ENCODE results near the gene ACCS.
A peak's percentile ranks its signal among the peaks of the same experiment; 100 is the strongest.

ACCS gene

DNA sequence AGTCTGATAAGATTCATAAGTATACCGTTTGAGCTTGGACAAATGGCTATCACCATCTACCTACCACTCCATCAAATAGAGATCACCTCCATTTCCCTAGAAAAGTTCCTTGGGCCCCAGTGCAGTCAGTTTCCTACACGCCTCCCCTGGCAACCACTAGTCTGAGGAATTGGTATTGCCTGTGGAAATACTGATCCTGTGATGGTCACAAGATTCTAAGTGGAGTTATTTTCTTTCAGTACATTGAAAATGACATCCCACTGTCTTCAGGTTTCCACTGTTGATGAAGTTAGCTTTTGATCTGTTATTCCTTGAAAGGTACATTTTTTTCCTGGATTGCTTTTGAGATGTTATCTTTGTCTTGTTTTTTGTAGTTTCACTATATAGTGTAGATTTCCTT, 22.9 kb upstream of the ACCS start:
- no peak for DNase-seq

DNA sequence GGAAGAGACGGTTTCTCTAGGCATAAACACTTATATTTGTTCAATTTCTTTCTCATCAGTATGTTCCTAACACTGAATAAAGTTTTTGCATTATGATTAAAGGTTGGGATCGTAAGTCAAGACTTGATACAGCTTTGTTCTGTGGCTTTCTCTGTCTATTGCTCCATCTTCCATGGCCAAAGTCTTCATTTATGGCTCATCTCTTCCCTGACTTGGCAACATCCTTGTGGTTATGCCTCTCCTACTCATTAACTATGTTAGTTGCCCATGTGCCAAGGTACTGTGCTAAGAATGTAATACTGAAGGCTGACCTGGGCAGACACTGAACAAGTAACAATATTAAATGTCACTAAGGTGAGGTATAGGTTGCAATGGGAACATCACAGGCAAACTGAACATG, 19.9 kb upstream of the ACCS start:
- no peak for DNase-seq

DNA sequence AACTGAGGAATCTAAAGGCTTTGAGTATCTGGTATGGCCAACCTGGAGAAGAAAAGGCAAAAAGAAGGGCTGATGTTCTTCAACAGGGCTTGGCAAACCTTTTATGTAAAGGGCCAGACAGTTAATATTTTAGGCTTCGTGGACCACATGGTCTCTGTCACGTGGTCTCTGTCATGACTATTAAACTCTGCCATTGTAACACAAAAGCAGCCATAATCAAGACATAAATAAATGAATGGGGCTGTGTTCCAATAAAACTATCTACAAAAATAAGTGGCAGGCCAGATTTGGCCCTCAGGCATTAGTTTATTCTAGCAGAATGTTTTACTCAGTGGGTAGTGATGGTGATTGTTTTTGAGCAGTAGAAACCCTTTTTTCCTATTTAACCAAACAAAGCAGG, 18.8 kb upstream of the ACCS start:
- no peak for DNase-seq

DNA sequence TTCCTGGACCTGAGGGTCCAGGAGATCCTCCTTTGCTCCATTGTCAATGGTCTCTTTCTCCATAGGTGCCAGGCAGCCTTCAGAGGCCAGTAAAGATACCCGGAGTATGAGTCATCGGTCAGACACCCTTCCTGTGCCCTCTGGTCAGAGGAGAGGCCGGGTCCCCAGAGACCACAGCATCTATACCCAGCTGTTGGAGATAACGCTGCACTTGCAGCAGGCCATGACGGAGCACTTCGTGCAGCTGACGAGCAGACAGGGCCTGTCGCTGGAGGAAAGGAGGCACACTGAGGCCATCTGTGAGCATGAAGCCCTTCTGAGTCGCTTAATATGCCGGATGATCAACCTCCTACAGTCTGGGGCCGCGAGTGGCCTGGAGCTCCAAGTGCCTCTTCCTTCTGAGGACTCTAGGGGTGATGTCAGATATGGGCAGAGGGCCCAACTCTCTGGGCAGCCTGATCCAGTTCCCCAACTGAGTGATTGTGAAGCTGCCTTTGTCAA, 18.1 kb upstream of the ACCS start, which contains the start of gene ACCSL:
TSS of gene ACCSL (plus strand) at position 51 of the 501 bp plus-strand sequence. CDS start at position 107, 56 bp downstream.
- no peak for DNase-seq

DNA sequence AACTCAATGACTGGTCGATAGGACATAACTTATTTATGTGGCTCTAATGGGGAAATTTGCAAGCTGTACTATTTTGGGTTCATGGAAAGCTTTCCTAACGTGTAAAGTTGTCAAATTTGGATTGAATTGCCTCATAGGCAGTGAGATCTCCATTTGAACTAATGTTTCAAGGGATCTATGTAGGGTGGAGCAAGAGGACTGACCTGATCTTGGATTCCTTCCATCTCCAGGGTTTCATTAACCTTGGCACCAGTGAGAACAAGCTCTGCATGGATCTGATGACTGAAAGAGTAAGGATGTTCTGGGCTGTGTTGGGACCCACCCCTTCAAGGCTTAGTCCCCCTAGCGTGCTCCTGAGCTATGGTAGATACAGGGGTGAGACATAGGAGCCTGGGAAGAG, 16.2 kb upstream of the ACCS start:
- no peak for DNase-seq

DNA sequence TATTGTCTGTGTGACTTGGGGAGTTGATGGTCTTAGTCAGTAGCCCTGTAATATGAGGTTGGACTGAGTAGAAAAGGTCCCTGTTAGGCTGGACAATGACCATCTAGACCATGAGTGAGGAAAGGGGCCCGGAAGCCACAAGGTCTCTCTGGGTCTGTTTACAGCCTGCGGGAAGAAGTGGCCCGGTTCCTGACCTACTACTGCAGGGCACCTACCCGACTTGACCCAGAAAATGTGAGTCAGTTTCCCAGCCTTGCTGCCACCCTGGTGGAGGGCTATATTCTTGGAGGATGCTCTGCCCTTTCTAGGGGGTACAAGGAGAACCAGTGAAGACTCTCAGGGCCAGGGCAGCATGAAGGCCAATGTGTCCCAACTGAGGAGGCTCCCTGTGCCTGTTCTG, 14.9 kb upstream of the ACCS start:
- DNase-seq: no peak

DNA sequence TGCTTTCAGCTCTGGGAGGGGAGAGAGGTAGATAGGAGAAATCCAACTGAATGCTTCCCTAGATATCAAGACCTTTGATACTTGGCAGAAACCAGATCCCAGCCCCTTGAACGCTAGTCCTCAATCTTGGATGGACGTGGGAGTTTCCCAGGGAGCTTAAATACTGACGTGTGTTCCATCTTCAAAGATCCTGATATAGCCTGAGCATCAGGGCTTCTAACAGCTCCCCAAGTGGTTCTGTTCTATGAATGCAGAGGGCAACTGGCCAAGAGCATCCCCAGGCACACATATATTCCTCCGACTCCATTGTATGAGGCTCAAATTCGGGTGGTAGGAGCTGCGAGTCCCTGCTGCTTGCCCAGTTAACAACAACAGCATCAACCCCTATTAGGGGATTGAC, 8.7 kb upstream of the ACCS start:
- DNase-seq: no peak

DNA sequence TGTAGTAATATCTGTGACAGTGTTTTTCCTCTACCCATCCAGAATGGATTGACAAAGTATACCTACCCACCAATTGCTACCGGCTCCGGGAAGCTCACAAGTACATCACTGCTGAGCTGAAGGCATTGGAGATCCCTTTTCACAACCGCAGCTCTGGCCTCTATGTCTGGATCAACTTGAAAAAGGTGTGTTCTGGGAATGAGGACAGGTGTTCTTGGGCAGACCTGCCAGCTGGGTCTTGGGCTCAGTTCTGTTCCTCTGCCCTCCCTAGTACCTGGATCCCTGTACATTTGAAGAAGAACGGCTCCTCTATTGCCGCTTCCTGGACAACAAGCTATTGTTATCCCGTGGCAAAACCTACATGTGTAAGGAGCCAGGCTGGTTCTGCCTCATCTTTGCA, 7.8 kb upstream of the ACCS start:
- no peak for DNase-seq

DNA sequence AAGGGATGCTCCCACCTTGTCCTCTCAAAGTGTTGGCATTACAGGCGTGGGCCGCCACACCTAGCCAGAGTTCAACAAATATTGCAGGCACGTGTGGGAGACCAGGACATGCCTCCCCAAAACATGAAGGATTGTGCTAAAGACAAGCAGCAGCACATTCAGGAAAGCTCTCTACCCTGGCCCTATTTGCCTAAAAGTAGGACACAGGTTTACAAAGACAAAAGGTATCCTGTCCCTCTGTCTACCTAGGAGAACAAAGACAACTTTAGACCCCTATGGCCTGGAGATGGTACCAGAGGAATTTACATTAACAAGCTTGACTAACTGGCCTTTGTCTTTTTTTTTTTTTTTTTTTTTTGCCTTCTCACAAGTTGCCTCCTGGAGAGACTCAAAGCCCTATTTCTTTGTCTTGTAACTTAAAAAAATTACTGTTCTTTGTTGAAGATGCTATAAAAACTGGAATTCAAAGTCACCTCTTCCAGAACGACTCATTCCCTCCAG, 859 bp upstream of the ACCS start:
- DNase-seq: no peak

DNA sequence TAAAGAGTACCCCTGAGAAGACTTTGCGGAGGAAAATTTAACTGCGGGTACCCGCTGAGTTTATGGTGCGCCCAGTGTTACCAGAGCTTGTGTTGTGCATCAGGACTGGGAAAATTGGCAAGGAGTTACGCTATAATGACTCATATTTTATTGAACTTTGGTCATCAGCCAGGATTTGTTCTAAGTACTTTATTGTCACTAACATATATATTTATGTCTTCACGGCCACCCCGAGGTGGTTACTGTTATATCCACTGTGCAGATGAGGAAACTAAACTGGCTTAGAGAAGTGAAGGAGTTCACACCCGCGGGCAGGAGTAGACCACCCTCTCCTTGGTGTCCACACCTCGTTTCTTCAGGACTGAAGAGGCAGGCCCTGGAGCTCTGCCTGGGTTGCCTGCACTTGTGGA, 667 bp downstream of the ACCS start:
- peak; percentile 26 for DNase-seq

DNA sequence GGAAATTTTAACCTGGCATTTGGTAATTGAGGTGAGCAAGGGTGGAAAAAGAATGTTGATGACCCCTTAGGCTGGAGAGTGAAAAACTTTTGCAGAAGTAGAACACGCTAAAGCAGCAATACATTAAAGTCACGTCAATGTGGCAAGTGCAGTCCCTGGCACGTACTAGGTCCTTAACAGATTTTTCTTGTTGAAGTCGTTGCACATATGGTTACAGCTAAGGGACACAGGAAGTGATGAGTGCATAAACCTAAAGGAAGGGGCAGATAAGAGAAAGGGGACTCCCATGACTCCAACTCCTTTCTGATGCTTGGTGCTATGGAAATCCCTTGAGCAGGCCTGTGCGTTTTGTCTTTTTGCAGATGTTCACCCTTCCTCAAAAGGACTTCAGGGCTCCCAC, 1.2 kb downstream of the ACCS start:
- no peak for DNase-seq

DNA sequence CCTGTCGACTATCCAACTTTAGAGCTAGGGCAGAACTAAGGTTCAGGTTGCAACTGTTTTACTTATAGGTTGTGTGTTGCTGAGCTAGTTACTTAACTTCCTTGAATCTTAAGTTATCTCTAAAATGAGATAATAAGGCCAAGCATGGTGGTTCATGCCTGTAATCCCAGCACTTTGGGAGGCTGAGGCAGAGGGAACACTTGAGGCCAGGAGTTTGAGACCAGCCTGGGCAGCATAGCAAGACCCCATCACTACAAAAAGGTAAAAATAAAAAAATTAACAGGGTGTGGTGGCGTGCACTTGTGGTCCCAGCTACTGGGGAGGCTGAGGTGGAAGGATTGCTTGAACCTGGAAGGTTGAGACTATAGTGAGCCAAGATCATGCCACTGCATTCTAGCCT, 2.1 kb downstream of the ACCS start:
- DNase-seq: no peak

DNA sequence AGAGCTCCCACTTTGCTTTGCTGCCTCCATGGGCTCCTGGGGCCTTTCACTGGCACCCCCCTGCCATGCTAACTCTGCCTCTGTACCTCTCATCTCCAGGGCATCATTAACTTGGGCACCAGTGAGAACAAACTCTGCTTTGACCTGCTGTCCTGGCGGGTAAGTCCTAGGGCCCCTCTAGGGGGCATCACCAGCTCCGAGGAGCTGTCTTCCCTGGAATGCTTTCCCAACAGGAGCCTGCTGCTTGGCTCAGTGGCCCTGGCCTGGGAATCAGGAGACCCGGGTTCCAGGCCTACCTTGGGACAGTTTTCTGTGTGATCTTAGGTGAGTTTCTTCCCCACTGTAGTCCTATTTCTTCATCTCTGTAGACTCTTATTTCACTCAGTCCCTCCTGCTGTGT, 5.1 kb downstream of the ACCS start:
- DNase-seq: no peak

DNA sequence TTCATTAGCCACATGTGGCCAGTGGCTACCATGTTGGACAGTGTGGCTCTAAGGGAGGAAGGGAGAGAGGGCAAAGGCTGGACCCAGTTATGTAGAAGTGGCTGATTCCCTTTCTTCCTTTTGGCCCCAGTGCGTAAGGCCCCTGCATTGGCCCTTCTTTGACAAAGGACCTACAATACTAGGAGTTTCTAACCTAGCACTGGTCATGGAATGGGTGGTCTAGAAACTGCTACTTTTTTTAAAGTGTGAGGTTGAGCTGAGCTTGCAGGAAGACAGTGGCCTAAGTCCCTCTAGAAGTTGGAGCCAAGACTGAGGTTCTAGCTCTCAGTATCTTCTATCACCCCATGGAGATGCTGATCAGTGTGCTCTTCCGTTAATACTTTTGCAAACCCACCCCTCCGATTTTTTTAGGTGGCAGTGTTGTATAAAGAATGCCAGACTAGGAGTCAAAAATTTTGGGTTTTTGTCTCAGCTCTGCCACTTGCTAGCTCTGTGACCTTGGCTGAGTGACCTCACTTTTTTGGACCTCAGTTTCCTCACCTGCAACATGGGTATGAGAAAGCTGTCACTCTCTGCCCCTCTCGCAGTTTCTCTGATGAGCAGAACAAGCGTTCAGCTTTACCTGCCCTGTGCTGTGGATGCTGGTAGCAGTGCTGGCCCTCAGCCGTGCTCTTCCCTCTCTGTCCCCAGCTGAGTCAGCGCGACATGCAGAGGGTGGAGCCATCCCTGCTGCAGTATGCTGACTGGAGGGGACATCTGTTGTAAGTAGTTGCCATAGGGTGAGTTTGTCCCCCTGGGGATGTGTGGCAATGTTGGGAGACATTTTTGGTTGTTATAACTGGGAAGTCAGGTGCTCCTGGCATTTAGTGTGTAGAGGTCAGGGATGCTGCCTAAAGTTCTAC, 6.9 kb downstream of the ACCS start:
- no peak for DNase-seq

DNA sequence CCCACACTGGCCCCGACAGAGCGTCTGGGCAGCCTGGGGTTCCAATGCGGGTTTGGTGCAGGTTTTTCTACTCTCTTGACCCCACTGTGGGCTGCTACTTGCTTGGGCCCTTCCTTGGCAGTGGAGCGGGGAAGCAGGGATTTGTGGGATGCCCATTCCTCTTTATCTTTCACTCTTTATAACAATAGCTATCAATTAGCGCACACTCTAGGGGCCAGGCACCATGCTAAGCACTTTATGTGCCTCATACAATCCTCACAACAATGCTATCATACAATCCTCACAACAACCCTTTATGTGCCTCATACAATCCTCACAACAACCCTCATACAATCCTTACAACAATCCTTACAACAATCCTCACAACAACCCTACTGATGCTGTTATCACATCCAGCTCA, 12.7 kb downstream of the ACCS start:
- no peak for DNase-seq

DNA sequence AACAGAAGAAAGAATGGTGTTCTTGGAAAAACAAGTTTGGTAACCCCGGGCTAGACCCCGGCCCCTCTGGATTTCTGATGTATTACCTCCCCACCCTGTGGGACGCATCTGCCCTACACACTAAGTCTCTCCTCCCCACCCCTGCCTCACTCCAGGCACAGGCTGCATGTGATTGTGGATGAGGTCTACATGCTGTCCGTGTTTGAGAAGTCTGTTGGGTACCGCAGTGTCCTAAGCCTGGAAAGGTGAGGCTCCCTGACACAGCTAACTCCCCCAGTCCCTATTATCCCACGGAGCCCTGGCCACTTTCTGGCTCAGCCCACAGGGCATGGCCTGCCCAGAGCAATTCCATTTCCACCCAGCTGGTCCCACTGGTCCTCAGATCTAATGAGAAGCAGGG, 13.3 kb downstream of the ACCS start:
- DNase-seq: no peak

DNA sequence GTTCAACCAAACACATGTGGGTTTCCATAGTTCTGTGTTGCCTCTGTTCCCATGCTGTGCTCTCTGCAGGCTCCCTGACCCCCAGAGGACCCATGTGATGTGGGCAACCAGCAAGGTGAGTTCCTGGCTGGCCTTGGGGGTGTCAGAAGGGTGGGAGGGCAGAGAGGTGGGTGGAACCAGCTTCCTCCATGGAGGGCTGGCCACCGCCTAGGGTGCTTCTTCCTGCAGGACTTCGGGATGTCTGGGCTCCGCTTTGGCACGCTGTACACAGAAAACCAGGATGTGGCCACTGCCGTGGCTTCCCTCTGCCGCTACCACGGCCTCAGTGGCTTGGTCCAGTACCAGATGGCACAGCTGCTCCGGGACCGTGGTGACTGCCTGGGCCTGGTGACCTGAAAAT, 14.9 kb downstream of the ACCS start:
- no peak for DNase-seq

DNA sequence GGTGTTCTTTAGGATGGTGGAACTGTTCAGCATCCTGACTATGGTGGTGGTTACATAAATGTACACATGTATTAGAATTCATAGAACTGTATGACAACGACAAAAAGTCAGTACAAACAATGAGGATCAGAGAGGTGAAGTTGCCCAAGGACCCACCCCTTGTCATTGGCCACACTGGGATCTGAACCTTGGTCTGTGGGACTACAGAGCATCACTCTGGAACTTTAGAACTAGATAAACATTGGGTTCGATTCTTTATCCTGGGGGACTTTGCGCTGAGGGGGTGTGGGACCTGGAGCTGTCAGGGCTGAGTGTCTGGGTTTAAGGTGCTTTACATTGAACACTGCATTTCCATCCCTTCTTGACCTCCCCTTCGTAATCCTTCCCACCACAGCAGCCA, 16.6 kb downstream of the ACCS start:
- no peak for DNase-seq

DNA sequence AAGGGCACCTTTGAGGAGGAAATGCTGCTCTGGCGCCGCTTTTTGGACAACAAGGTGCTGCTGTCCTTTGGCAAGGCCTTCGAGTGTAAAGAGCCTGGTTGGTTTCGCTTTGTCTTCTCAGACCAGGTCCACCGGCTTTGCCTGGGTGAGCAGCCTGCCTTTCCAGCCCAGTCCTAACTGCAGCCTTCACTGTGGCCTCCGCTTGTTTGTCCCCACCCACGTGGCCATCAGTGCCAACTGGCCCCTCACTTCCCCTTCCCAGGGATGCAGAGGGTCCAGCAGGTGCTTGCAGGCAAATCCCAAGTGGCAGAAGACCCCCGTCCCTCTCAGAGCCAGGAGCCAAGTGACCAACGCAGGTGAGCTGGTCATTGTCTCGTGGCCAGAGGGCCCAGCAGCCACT, 17.4 kb downstream of the ACCS start:
- no peak for DNase-seq

DNA sequence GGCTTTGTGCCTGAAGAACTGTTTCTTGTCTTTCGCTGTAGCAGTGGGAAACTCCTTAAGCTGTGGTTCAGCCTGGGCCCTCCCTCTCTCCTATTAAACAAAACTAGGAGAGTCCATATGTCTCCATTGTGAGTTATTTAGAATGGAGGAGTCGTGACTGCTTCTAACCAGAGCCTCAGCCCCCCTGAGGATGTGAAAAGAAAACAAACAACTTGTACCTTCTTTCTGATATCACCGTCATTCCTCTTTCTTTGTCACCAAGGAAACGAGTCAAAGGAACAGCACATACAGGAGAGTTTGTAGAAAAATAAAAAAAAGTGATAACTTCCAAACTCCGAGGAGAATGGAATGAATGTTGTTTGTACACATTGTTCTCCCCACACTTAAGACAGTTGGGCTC, 17.8 kb downstream of the ACCS start:
- DNase-seq: no peak

DNA sequence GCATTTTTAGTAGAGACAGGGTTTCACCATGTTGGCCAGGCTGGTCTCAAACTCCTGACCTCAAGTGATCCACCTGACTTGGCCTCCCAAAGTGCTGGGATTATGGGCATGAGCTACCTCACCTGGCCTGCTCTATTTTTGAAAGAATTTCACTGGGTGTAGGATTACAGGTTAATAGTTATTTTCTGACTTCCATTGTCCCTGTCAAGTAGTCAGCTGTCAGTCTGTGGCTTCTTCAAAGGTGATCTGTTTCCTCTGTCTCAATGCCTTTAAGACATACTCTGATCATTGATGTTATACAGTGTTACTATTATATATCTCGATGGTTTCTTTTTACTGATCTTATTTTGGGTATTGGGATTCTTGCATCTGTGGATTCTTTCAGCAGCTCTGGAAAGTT, 19.3 kb downstream of the ACCS start:
- DNase-seq: no peak

DNA sequence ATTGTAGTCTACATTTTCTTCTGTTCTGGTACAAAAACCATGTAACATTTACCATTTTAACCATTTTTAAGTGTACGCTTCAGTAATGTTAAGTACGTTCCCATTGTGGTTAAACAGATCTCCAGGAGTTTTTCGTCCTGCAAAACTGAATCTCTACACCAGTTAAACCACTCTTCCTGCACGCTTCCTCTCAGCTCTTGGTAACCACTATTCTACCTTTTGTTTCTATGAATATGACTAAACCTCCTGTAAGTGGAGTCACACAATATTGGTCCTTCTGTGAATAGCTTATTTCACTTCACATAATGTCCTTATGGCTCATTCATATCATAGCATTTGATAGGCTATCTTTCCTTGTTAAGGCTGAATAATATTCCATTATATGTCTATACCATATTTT, 22.3 kb downstream of the ACCS start:
- DNase-seq: no peak

DNA sequence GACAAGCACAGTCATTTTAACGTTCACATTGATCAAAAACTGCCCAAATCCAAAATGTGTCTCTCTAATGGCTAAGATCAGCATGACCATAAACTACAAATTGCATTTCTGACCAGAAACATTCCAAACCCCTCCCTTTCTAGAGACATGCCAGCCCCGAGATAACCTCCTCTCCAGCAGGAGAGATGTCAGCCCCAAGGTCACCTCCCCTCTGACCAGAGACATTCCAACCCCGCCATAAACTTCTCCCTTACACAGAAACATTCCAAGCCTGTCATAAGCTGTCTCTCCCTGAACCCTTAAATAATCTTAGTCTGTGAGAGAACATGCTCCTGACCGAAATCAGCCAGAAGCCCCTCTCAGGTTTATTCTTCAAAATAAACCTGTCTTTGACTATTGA, 22.8 kb downstream of the ACCS start:
- no peak for DNase-seq

DNA sequence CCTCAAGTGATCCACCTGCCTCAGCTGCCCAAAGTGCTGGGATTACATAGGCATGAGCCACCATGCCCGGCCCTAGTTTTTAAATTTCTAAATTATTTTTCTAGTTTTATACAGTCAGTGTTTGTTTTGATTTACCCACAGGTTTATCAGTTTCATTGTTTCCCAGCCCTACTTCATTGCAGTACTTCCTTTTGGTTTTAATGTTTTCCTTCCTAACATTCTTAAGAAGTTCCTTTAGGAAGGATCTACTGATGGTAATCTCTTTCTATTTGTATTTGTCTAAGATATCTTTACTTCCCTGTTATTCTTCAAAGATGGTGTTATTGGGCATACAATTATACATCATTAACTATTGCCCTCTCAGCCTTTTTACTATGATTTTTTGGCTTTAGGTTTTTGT, 24.5 kb downstream of the ACCS start:
- no peak for DNase-seq

All from DMS79 treated with DMSO at 0.1 percent for 48 hours (cell line).